HT-29 (cell line): ENCODE results near the gene CR2. TPM values are rescaled to one million over a fixed set of nuclear protein-coding genes. Genes with fewer than 3 reads are reported as not detected.
"Not testable (repeated sequence)": the region's sequence is repeated elsewhere in the genome, so short reads cannot be mapped to it uniquely, and the experiment has no call there.

ENCODE experiments used
- DNase-seq: peaks from one replicate; pipeline ENCODE4 v3.0.0-alpha.2; 2015; ENCODE audit warnings: low spot score
- total RNA-seq: library from RNA; depleted of rRNA; stranded (reverse); fragments of >200 nt; shearing (Covaris generic); gene quantifications from 2 replicates; pipeline ENCODE4 v1.2.3, GENCODE V29; 2014; rRNA removed

The CR2 gene
- not detected in 2 replicates for total RNA-seq

GRCh38 chr1:207454046-207454964 lies at the start of gene CR2:
Gene CR2 (plus strand): TSS chr1:207454328. CDS start chr1:207454419, 91 bp downstream.
- no peak for DNase-seq

DNA sequence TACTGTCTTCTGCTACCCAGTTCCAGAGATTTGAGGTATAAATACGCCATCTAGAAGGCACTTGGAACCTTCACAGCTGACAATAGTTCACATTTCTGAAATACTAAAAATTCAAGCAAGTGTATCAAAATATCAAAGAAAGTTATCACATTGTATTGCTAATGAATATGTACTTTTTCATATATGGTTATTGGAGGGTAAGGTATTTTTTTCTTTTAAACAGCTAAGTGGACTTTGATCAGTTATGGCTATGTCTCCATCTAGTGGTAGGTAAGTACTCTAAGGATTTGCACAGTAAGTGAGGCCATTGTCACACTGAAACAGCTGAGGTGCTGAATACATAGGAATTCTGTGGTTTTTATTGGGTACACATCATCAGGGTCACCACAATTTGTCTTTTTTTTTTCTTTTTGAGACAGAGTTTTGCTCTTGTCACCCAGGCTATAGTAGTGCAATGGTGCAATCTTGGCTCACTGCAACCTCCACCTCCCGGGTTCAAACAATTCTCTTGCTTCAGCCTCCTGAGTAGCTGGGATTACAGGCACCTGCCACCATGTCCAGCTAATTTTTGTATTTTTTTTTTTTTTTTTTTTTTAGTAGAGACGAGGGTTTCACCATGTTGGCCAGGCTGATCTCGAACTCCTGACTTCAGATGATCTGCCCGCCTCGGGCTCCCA lies 49.1 kb upstream of the CR2 start:
- DNase-seq, result peak; percentile 75

GRCh38 chr1:207405814-207406213 lies 48.3 kb upstream of the CR2 start:
- no peak for DNase-seq

GRCh38 chr1:207407655-207408260 lies 46.4 kb upstream of the CR2 start:
- no peak for DNase-seq

GRCh38 chr1:207412845-207413244 lies 41.3 kb upstream of the CR2 start:
- no peak for DNase-seq

DNA sequence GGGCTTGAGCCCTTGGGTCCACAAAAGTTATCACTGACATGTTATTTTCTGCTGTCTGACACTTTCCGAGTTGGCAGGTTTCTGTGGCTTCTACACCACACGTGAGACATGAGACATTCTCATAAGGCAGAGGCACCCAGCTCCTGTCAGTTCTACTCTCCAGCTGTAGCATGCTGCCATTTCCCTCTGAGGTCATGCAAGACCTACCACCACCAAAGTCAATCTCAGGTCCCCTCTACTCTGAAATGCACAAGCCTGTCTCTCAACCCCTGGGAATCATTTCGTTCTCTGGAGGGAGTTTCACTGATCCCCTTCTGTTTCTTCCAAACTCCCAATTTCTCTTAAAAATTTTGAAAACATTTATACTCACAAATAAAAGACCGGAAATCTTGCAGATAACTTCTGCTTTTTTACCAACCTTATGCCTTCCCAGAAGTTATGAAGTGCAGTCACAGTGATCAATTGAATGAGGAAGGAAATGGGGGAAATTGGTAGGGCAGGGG lies 39.5 kb upstream of the CR2 start:
- DNase-seq, result no peak

DNA sequence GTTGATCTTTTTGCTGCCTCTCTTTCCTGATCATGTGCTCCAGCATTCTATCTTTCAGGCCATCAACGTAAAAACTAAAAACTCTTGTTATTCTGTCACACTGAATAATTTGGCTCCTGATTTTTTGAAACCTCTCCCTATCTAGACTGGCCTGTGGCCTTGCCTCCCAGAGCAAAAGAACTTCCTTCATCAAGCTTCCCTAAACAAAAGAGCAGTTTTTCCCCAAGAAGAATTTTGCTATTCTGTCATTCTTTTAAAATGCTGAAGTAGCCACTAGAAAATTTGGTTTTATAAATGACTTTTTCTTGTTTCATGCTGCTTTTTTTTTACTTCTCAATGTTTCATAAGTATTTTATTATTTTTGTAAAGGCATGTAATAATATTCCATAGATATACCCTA lies 37.1 kb upstream of the CR2 start:
- no peak for DNase-seq

GRCh38 chr1:207418351-207418750 lies 35.8 kb upstream of the CR2 start:
- DNase-seq, result no peak

- DNase-seq, result no peak
These were observed 34.0 kb upstream of the CR2 start for GRCh38 chr1:207420109-207420508.

- DNase-seq, result no peak
These were observed 33.0 kb upstream of the CR2 start for GRCh38 chr1:207421078-207421477.

GRCh38 chr1:207423560-207424292 lies 30.4 kb upstream of the CR2 start:
- no peak for DNase-seq

- no peak for DNase-seq
These were observed 29.5 kb upstream of the CR2 start for GRCh38 chr1:207424570-207425131.

GRCh38 chr1:207427832-207428585 lies 26.1 kb upstream of the CR2 start:
- no peak for DNase-seq

DNA sequence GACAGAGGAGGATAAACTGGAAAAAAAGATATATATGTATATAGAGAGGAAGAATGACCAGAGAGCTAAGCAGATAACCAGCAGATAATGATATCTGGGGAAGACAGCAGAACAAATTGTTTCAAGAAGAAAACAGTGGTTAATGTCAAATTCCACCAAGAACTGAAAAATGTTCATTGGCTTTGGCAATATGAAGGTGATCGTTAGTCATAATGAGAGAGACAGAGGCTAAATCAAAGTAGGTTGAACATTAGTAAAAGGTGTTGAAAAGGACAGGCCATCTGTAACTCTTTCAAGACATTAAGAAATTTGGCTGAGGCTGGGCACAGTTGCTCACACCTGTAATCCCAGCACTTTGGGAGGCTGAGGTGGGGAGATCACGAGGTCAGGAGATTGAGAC lies 25.3 kb upstream of the CR2 start:
- DNase-seq, result no peak

DNA sequence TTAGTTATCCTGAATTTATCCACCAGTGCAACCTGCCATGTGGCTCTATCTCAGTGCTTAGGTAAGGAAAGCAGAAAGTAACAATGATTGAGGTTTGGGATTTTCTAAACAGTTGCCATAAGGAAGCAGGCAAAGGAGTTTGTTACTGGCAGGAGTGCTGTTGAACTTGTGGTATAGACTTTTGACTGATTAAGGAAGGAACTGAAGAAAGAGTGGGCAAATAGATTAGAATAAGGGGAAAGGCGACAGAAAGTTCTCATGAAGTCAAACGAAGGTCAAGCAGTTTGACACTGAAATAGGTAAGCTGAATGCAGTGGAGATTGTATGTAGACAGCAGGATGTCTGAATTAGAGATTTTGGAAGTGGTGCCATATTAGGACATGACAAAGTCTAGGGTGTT lies 24.2 kb upstream of the CR2 start:
- no peak for DNase-seq

DNA sequence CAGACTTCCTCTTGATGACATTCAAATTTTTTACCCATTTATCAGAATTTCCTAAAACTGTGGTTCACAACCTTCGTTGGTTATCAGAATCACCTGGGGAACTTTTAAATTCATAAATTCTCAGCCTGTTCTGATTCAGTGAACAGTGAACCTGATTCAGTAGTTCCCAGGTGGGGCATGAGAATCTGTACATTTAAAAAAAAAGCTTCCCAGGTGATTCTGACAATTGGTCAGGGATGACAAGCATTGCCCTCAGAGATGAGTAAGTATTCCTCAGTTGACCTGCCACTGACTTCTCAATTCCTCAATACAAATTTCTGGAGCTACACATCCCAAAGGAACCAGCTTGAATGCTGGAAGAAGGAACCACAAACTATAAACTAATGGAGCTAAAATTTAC lies 23.5 kb upstream of the CR2 start:
- DNase-seq, result no peak

- DNase-seq, result no peak
These were observed 22.6 kb upstream of the CR2 start for GRCh38 chr1:207431508-207431907.

DNA sequence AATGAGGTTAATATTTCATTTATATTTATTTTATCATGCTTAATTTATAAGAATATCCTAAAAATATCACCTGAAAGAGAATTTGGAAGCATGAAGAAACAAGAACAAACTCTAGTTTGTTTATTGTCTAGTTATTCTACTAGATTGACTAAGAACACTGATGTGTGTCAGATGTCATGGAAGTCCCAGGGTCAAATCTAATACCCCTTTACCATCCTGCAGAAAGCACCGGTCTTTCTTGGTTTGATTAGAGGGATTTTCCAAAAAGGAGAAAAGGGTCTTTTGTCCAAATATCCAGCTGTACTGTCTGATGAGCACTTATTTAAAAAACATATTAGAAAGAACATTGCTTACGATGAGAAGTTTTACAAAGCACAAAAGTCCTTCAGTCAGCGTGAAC lies 20.7 kb upstream of the CR2 start:
- DNase-seq, result no peak

GRCh38 chr1:207436746-207437145 lies 17.4 kb upstream of the CR2 start:
- not testable (repeated sequence) for DNase-seq

- no peak for DNase-seq
These were observed 13.5 kb upstream of the CR2 start for GRCh38 chr1:207440626-207441025.
